Duodenal mucosa (tissue), 2 donors: ENCODE results near the gene CAPNS2.

Experiments used
- H3K27ac ChIP-seq: one replicate; pipeline ENCODE4 v1.7.0; 2013; ENCODE audit warnings: low read depth, low read length
- H3K27me3 ChIP-seq, 2 donors: one replicate each; pipeline ENCODE4 v1.7.0; 2013; ENCODE audit warnings: low read length in 2 of 2, control low read depth in 1 of 2; ENCODE audit not compliant: insufficient read depth in 2 of 2, control insufficient read depth in 1 of 2
- H3K36me3 ChIP-seq, 2 donors: one replicate each; pipeline ENCODE4 v1.7.0; 2013; ENCODE audit warnings: low read length in 2 of 2, control low read depth in 1 of 2; ENCODE audit not compliant: insufficient read depth in 2 of 2, control insufficient read depth in 1 of 2
- H3K4me1 ChIP-seq, 2 donors: one replicate each; pipeline ENCODE4 v1.7.0; 2013; ENCODE audit warnings: low read length in 2 of 2, control low read depth in 1 of 2; ENCODE audit not compliant: insufficient read depth in 2 of 2, control insufficient read depth in 1 of 2
- H3K4me3 ChIP-seq, 2 donors: one replicate each; pipeline ENCODE4 v1.7.0; 2013; ENCODE audit warnings: low read length in 2 of 2, low read depth in 1 of 2
- H3K9ac ChIP-seq, 2 donors: one replicate each; pipeline ENCODE4 v1.7.0; 2013; ENCODE audit warnings: low read length in 2 of 2, low read depth in 1 of 2
- H3K9me3 ChIP-seq, 2 donors: one replicate each; pipeline ENCODE4 v1.7.0; 2013; ENCODE audit warnings: low read length in 2 of 2, control low read depth in 1 of 2; ENCODE audit not compliant: control insufficient read depth in 1 of 2

Gene CAPNS2

GRCh38 chr16:55563797-55564196 lies 2.7 kb upstream of the CAPNS2 start:
- peaks cover 0 to 4% of the 10 kb centered on the region in 2 donors for H3K36me3 ChIP-seq
- H3K9me3 ChIP-seq: no peaks in the 10 kb centered on the region
- no peak overlapping the region for H3K9ac ChIP-seq
- no peak overlapping the region for H3K4me3 ChIP-seq
- no peaks in the 10 kb centered on the region for H3K27me3 ChIP-seq
- no peak overlapping the region for H3K27ac ChIP-seq
- H3K4me1 ChIP-seq: no peaks in the 10 kb centered on the region

GRCh38 chr16:55565086-55565485 lies 1.4 kb upstream of the CAPNS2 start:
- Histone ChIP-seq H3K36me3 (peaks cover 0 to 4% of the 10 kb centered on the region in 2 donors), H3K4me1 (no peaks in the 10 kb centered on the region), H3K27ac (no peak overlapping the region), H3K9ac (no peak overlapping the region), H3K27me3 (no peaks in the 10 kb centered on the region), H3K4me3 (no peak overlapping the region), H3K9me3 (no peaks in the 10 kb centered on the region)

- H3K9ac ChIP-seq: no peak overlapping the region
- no peak overlapping the region for H3K4me3 ChIP-seq
- no peaks in the 10 kb centered on the region for H3K9me3 ChIP-seq
- no peak overlapping the region for H3K27ac ChIP-seq
- no peaks in the 10 kb centered on the region for H3K4me1 ChIP-seq
- no peaks in the 10 kb centered on the region for H3K27me3 ChIP-seq
- H3K36me3 ChIP-seq: peaks cover 0 to 4% of the 10 kb centered on the region in 2 donors
Observed at GRCh38 chr16:55567382-55567781, 898 bp downstream of the CAPNS2 start.

DNA sequence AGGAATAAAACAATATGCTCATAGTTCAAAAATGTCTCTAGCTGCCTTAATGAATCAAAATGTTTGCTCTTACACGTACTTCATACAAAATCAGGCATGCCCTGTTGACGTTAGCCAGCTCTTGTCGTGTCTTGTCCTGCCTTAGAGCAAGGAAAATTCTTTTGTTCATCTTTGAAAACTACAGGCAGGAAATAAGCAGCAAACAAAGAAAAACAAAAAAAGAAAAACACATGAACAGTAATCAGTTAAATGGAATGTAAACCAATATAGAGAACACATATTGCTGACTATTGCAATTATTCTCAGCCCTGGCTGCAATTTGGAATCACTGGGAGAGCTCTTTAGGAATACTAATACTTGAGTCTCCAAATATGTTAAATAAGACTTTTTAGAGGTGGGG lies 1.7 kb downstream of the CAPNS2 start:
- Histone ChIP-seq H3K36me3 (peaks cover 0 to 4% of the 10 kb centered on the region in 2 donors), H3K4me1 (no peaks in the 10 kb centered on the region), H3K9ac (no peak overlapping the region), H3K4me3 (no peak overlapping the region), H3K27me3 (no peaks in the 10 kb centered on the region), H3K9me3 (no peaks in the 10 kb centered on the region), H3K27ac (no peak overlapping the region)

DNA sequence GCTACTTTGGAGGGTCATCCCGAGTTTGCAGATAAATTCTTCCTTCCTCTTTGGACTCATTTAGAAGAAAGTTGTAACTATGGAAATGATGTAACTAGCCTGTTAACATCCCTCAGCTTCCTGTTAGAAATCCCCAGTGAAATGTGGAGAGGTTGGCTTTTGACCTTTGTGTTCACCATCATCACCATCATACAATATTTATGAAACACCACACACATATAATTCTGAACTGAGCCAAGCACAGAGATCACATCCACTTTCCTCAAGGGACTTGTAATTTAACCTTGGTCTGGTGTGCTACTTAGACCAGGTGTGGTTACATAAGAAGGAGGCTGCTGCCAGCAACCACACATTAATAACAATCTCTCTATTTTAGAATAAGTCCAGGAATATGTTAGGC lies 2.5 kb downstream of the CAPNS2 start:
- peaks cover 0 to 4% of the 10 kb centered on the region in 2 donors for H3K36me3 ChIP-seq
- no peak overlapping the region for H3K27ac ChIP-seq
- no peaks in the 10 kb centered on the region for H3K27me3 ChIP-seq
- no peak overlapping the region for H3K4me3 ChIP-seq
- no peaks in the 10 kb centered on the region for H3K4me1 ChIP-seq
- H3K9ac ChIP-seq: no peak overlapping the region
- H3K9me3 ChIP-seq: no peaks in the 10 kb centered on the region

GRCh38 chr16:55570159-55570558 lies 3.7 kb downstream of the CAPNS2 start:
- Histone ChIP-seq H3K9me3 (no peaks in the 10 kb centered on the region), H3K27me3 (no peaks in the 10 kb centered on the region), H3K4me3 (no peak overlapping the region), H3K27ac (no peak overlapping the region), H3K4me1 (no peaks in the 10 kb centered on the region), H3K9ac (no peak overlapping the region), H3K36me3 (peaks cover 0 to 4% of the 10 kb centered on the region in 2 donors)

- H3K9me3 ChIP-seq: no peaks in the 10 kb centered on the region
- H3K27me3 ChIP-seq: no peaks in the 10 kb centered on the region
- no peak overlapping the region for H3K27ac ChIP-seq
- H3K4me1 ChIP-seq: no peaks in the 10 kb centered on the region
- no peak overlapping the region for H3K4me3 ChIP-seq
- H3K9ac ChIP-seq: no peak overlapping the region
- peaks cover 0 to 4% of the 10 kb centered on the region in 2 donors for H3K36me3 ChIP-seq
Observed at GRCh38 chr16:55571191-55571897, 4.9 kb downstream of the CAPNS2 start.

- no peak overlapping the region for H3K27ac ChIP-seq
- H3K36me3 ChIP-seq: peaks cover 0 to under 1% of the 10 kb centered on the region in 2 donors
- no peaks in the 10 kb centered on the region for H3K9me3 ChIP-seq
- no peaks in the 10 kb centered on the region for H3K27me3 ChIP-seq
- no peak overlapping the region for H3K4me3 ChIP-seq
- H3K9ac ChIP-seq: no peak overlapping the region
- no peaks in the 10 kb centered on the region for H3K4me1 ChIP-seq
Observed at GRCh38 chr16:55572439-55572838, 6.0 kb downstream of the CAPNS2 start.

GRCh38 chr16:55574811-55575210 lies 8.3 kb downstream of the CAPNS2 start:
- H3K36me3 ChIP-seq: peaks cover 0 to 9% of the 10 kb centered on the region in 2 donors

DNA sequence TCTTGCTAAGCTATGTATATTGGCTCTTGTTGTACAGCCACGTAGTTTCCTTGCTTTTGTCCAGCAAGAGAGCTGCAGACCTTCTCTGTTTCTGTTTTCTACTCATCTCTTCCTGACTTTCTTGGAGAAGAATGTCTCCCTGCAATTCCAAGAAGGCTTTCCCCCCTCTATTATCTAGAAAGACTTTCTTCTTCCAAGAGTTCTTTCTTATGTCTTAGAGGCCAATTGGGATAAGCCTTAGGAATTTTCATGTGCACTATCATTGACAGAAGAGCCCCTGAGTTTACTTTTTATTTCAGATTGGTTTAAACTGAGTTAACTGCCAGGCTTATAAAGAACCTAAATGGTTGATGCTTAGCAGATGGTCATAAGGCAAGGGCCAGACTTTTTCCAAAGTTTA lies 9.0 kb downstream of the CAPNS2 start:
- Histone ChIP-seq H3K4me3 (no peak overlapping the region), H3K9ac (no peak overlapping the region), H3K9me3 (no peaks in the 10 kb centered on the region), H3K4me1 (no peaks in the 10 kb centered on the region), H3K27ac (no peak overlapping the region), H3K36me3 (peaks cover 0 to 11% of the 10 kb centered on the region in 2 donors), H3K27me3 (no peaks in the 10 kb centered on the region)

More at GRCh38 chr16:55574811-55575210, 8.3 kb downstream of the CAPNS2 start:
- no peaks in the 10 kb centered on the region for H3K27me3 ChIP-seq
- H3K4me1 ChIP-seq: no peaks in the 10 kb centered on the region
- no peaks in the 10 kb centered on the region for H3K9me3 ChIP-seq
- no peak overlapping the region for H3K27ac ChIP-seq
- H3K9ac ChIP-seq: no peak overlapping the region
- no peak overlapping the region for H3K4me3 ChIP-seq
